ENCODE results near the gene AGMO. TPM values are rescaled to one million over a fixed set of nuclear protein-coding genes. Genes with fewer than 3 reads are reported as not detected.

AGMO gene
- total RNA-seq, 1 experiment from 2014 or later, result not detected

DNA sequence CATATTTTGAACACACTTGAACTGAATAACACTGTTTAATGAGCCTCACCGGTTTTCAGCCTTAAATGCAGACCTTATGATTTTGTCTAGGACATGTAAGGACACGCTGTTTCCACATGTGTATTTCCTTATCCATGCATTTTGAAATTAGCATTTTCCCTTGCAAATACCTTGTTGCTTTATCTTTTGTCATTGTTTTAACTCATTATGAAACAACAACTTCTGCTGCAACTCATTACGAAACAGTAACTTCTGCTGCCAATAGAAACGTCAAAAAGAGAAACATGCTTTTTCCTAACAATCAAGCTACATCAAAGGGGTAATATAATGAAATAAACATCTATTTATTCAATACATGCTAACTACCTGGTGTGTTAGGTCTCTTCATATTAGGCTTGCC lies 322.0 kb downstream of the AGMO start:
- RAD21 ChIA-PET (ENCODE audit: low non-redundant PET in 1 of 2, low total read pairs in 2 of 2, uncharacterized antibody in 2 of 2, unreplicated experiment in 2 of 2), result no interaction called here
- POLR2A ChIA-PET, result no interaction called here
- H3K36me3 ChIP-seq (ENCODE audit: control insufficient read depth in 1 of 2, insufficient read depth in 2 of 2, low read length in 2 of 2), result no peaks in the 10 kb centered on the region
- no peaks in the 10 kb centered on the region for H3K27me3 ChIP-seq (ENCODE audit: insufficient read depth, low read length)
- no peak for ATAC-seq
- CTCF ChIA-PET, result no interaction called here
- no peaks in the 10 kb centered on the region for H3K9me2 ChIP-seq (ENCODE audit: insufficient read depth)
- no peak overlapping the region for H3K9ac ChIP-seq (ENCODE audit: low read length)
- no peaks in the 10 kb centered on the region for H3K79me2 ChIP-seq (ENCODE audit: insufficient read depth, low read length)
- H4K20me1 ChIP-seq (ENCODE audit: insufficient read depth), result no peaks in the 10 kb centered on the region
- no peak overlapping the region for H3K27ac ChIP-seq (ENCODE audit: low read depth, low read length)
- intact Hi-C loops (cut with micrococcal nuclease), result no loop called here
- no peak overlapping the region for H3K4me3 ChIP-seq (replicated peaks in 1 of 2; ENCODE audit: low read depth in 1 of 2, low read length in 2 of 2)
- DNase-seq (ENCODE audit: low read depth, low spot score), result no peak
- H3K4me2 ChIP-seq (ENCODE audit: low read length), result no peak overlapping the region
- H2AFZ ChIP-seq (ENCODE audit: low read depth, low read length, poor library complexity, severe bottlenecking), result no peak overlapping the region
- TF ChIP-seq SIN3A (IDR thresholded peaks at IDR 0.05; ENCODE audit: low read depth) (no peak), ELF1 (IDR thresholded peaks at IDR 0.05; ENCODE audit: borderline replicate concordance, low read depth) (no peak), JUND (IDR thresholded peaks at IDR 0.05) (no peak), EGR1 (IDR thresholded peaks at IDR 0.05; ENCODE audit: low read depth) (no peak), EZH2phosphoT487 (IDR thresholded peaks at IDR 0.05; ENCODE audit: borderline replicate concordance) (no peak)
- TF ChIP-seq, protein P1, sequence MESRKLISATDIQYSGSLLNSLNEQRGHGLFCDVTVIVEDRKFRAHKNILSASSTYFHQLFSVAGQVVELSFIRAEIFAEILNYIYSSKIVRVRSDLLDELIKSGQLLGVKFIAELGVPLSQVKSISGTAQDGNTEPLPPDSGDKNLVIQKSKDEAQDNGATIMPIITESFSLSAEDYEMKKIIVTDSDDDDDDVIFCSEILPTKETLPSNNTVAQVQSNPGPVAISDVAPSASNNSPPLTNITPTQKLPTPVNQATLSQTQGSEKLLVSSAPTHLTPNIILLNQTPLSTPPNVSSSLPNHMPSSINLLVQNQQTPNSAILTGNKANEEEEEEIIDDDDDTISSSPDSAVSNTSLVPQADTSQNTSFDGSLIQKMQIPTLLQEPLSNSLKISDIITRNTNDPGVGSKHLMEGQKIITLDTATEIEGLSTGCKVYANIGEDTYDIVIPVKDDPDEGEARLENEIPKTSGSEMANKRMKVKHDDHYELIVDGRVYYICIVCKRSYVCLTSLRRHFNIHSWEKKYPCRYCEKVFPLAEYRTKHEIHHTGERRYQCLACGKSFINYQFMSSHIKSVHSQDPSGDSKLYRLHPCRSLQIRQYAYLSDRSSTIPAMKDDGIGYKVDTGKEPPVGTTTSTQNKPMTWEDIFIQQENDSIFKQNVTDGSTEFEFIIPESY (IDR thresholded peaks at IDR 0.05; ENCODE audit: extremely low read depth, insufficient replicate concordance, low read length), result no peak
- no TSS peak for BruUV-seq (replicated peaks)
- H3K9me3 ChIP-seq (ENCODE audit: control insufficient read depth in 1 of 2, insufficient read depth in 1 of 2, low read depth in 1 of 2, low read length in 2 of 2), result no peaks in the 10 kb centered on the region
- no peaks in the 10 kb centered on the region for H3K4me1 ChIP-seq (ENCODE audit: control insufficient read depth in 1 of 2, insufficient read depth in 2 of 2, low read length in 2 of 2)

DNA sequence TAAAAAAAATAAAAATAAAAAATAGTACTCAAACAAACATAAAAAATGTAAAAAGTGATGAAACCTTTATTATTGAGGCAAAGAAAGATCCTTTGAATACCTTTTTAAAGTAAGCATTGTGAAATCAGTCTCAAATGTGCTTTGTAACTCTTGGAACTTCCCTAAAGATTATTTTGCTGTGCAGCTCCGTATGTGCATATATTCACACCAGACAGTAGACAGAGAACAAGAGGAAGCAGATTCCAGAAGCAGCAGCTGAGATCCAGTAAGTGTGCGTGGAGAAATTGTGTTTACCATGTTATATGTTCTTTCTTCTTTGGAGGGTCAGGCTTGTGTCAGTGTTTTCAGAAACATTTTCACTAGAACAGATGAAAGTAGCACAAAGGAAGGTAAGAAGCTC lies 324.9 kb downstream of the AGMO start:
- no peaks in the 10 kb centered on the region for H3K27me3 ChIP-seq (ENCODE audit: insufficient read depth, low read length)
- ATAC-seq, result no peak
- no peak overlapping the region for H3K4me3 ChIP-seq (replicated peaks in 1 of 2; ENCODE audit: low read depth in 1 of 2, low read length in 2 of 2)
- DNase-seq (ENCODE audit: low read depth, low spot score), result no peak
- ChIA-PET RAD21 (ENCODE audit: low non-redundant PET in 1 of 2, low total read pairs in 2 of 2, uncharacterized antibody in 2 of 2, unreplicated experiment in 2 of 2) (no interaction called here), CTCF (no interaction called here), POLR2A (no interaction called here)
- TF ChIP-seq ATF3 (IDR thresholded peaks at IDR 0.05) (no peak), YY1 (IDR thresholded peaks at IDR 0.05; ENCODE audit: extremely low read depth, insufficient replicate concordance, low read depth, low read length) (no peak), FOSL1 (IDR thresholded peaks at IDR 0.05; ENCODE audit: low read depth) (no peak), CTCF (IDR thresholded peaks at IDR 0.05 in 2 of 3, conservative IDR thresholded peaks at IDR 0.05 in 1 of 3; ENCODE audit: borderline replicate concordance in 1 of 3, insufficient read depth in 1 of 3, low read depth in 2 of 3, low read length in 2 of 3) (no peak), TCF7L2 (IDR thresholded peaks at IDR 0.05; ENCODE audit: borderline replicate concordance, extremely low read depth, insufficient read depth, insufficient read length) (no peak), POLR2A (IDR thresholded peaks at IDR 0.05; ENCODE audit: borderline replicate concordance, extremely low read depth, insufficient read depth, insufficient read length) (no peak)
- intact Hi-C loops (cut with micrococcal nuclease), result no loop called here
- H3K79me2 ChIP-seq (ENCODE audit: insufficient read depth, low read length), result no peaks in the 10 kb centered on the region
- no peak overlapping the region for H2AFZ ChIP-seq (ENCODE audit: low read depth, low read length, poor library complexity, severe bottlenecking)
- no peaks in the 10 kb centered on the region for H4K20me1 ChIP-seq (ENCODE audit: insufficient read depth)
- no peaks in the 10 kb centered on the region for H3K36me3 ChIP-seq (ENCODE audit: control insufficient read depth in 1 of 2, insufficient read depth in 2 of 2, low read length in 2 of 2)
- H3K27ac ChIP-seq (ENCODE audit: low read depth, low read length), result no peak overlapping the region
- BruUV-seq (replicated peaks), result no TSS peak
- H3K4me1 ChIP-seq (ENCODE audit: control insufficient read depth in 1 of 2, insufficient read depth in 2 of 2, low read length in 2 of 2), result no peaks in the 10 kb centered on the region
- H3K9me2 ChIP-seq (ENCODE audit: insufficient read depth), result no peaks in the 10 kb centered on the region
- no peak overlapping the region for H3K4me2 ChIP-seq (ENCODE audit: low read length)
- no peak overlapping the region for H3K9ac ChIP-seq (ENCODE audit: low read length)
- H3K9me3 ChIP-seq (ENCODE audit: control insufficient read depth in 1 of 2, insufficient read depth in 1 of 2, low read depth in 1 of 2, low read length in 2 of 2), result no peaks in the 10 kb centered on the region
